ENCODE data around the gene PTGDR.
A peak's percentile ranks its signal among the peaks of the same experiment; 100 is the strongest.

Gene PTGDR

GRCh38 chr14:52266179-52266578 is 1.3 kb upstream of the PTGDR start:
- H3K9ac ChIP-seq (ENCODE audit: low read depth, low read length) = no peak overlapping the region
- 85% methylated on average over 3 of the region's 3 CpGs for WGBS
- no peak overlapping the region for H3K27ac ChIP-seq (ENCODE audit: low read depth, low read length)
- H3K4me1 ChIP-seq (ENCODE audit: insufficient read depth, low read length) = peaks cover 6% of the 10 kb centered on the region
- peaks cover 60% of the 10 kb centered on the region for H3K27me3 ChIP-seq (ENCODE audit: insufficient read depth, low read length)
- H3K4me3 ChIP-seq (ENCODE audit: low read length) = no peak overlapping the region
- H3K36me3 ChIP-seq (ENCODE audit: insufficient read depth, low read length) = no peaks in the 10 kb centered on the region
- H3K9me3 ChIP-seq (ENCODE audit: insufficient read depth, low read depth, low read length) = no peaks in the 10 kb centered on the region

GRCh38 chr14:52266782-52267181 is 716 bp upstream of the PTGDR start:
- 90% methylated on average over 5 of the region's 5 CpGs for WGBS
- H3K9ac ChIP-seq (ENCODE audit: low read depth, low read length) = no peak overlapping the region
- H3K4me3 ChIP-seq (ENCODE audit: low read length) = no peak overlapping the region
- H3K9me3 ChIP-seq (ENCODE audit: insufficient read depth, low read depth, low read length) = no peaks in the 10 kb centered on the region
- H3K4me1 ChIP-seq (ENCODE audit: insufficient read depth, low read length) = peaks cover 6% of the 10 kb centered on the region
- H3K27ac ChIP-seq (ENCODE audit: low read depth, low read length) = no peak overlapping the region
- H3K36me3 ChIP-seq (ENCODE audit: insufficient read depth, low read length) = no peaks in the 10 kb centered on the region
- peaks cover 60% of the 10 kb centered on the region for H3K27me3 ChIP-seq (ENCODE audit: insufficient read depth, low read length)

GRCh38 chr14:52268279-52269061 is 972 bp downstream of the PTGDR start:
- Histone ChIP-seq H3K4me1 (ENCODE audit: insufficient read depth, low read length) (peaks cover 6% of the 10 kb centered on the region), H3K36me3 (ENCODE audit: insufficient read depth, low read length) (no peaks in the 10 kb centered on the region), H3K4me3 (ENCODE audit: low read length) (peak overlapping the region; percentile 56), H3K9ac (ENCODE audit: low read depth, low read length) (peak overlapping the region; percentile 48), H3K9me3 (ENCODE audit: insufficient read depth, low read depth, low read length) (no peaks in the 10 kb centered on the region), H3K27me3 (ENCODE audit: insufficient read depth, low read length) (peaks cover 56% of the 10 kb centered on the region), H3K27ac (ENCODE audit: low read depth, low read length) (no peak overlapping the region)
- 3% methylated on average over 54 of the region's 54 CpGs for WGBS

DNA sequence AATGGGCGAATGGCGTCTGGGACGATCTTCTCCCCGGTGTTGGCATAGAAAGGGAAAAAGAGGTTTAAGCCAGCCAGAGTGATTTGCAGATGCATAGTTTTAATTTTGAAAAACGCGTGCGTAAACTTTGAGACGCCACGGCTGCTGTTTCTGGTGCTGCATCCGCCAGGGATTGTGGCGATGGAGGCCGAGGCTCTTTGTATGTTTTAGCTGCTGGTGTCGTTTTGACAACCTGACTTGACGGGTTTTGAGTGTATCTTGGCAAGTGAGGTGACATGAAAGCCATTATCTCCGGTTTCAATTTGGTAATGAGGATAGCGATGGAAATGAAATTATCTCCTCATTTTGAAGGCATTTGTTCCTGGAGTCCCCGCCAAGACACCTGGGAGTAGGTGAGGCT is 1.6 kb downstream of the PTGDR start:
- Histone ChIP-seq H3K4me1 (ENCODE audit: insufficient read depth, low read length) (peaks cover 6% of the 10 kb centered on the region), H3K9me3 (ENCODE audit: insufficient read depth, low read depth, low read length) (no peaks in the 10 kb centered on the region), H3K9ac (ENCODE audit: low read depth, low read length) (peak overlapping the region; percentile 48; the same call in 1 of the 2 replicates), H3K36me3 (ENCODE audit: insufficient read depth, low read length) (no peaks in the 10 kb centered on the region), H3K27ac (ENCODE audit: low read depth, low read length) (no peak overlapping the region), H3K27me3 (ENCODE audit: insufficient read depth, low read length) (peaks cover 56% of the 10 kb centered on the region), H3K4me3 (ENCODE audit: low read length) (peak overlapping the region; percentile 56)
- WGBS = 85% methylated on average over 17 of the region's 17 CpGs

GRCh38 chr14:52269982-52270381 is 2.5 kb downstream of the PTGDR start:
- Histone ChIP-seq H3K36me3 (ENCODE audit: insufficient read depth, low read length) (no peaks in the 10 kb centered on the region), H3K9ac (ENCODE audit: low read depth, low read length) (no peak overlapping the region), H3K4me1 (ENCODE audit: insufficient read depth, low read length) (peaks cover 6% of the 10 kb centered on the region), H3K27me3 (ENCODE audit: insufficient read depth, low read length) (peaks cover 56% of the 10 kb centered on the region), H3K9me3 (ENCODE audit: insufficient read depth, low read depth, low read length) (no peaks in the 10 kb centered on the region), H3K4me3 (ENCODE audit: low read length) (no peak overlapping the region), H3K27ac (ENCODE audit: low read depth, low read length) (no peak overlapping the region)
- 85% methylated on average over 8 of the region's 8 CpGs for WGBS

DNA sequence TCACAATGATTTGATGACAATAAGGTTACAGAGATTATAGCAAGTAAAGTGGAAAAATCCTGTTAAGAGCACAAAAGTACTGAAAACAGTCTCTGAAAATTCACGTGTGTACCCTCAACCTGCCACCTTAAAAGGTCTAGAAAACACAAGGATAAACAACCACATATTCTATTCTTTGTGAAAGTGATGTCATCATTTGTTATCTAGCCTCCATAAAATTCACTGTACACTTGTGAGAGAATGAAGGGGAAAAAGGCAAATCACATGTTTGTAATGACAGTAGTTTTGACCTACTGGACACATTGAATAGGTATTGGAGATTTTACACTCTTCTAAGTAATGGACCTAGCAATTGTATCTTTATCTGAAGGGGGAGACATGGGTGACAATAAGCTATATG is 4.0 kb downstream of the PTGDR start:
- Histone ChIP-seq H3K36me3 (ENCODE audit: insufficient read depth, low read length) (no peaks in the 10 kb centered on the region), H3K4me1 (ENCODE audit: insufficient read depth, low read length) (peaks cover 12% of the 10 kb centered on the region), H3K9ac (ENCODE audit: low read depth, low read length) (no peak overlapping the region), H3K27ac (ENCODE audit: low read depth, low read length) (no peak overlapping the region), H3K4me3 (ENCODE audit: low read length) (no peak overlapping the region), H3K9me3 (ENCODE audit: insufficient read depth, low read depth, low read length) (no peaks in the 10 kb centered on the region), H3K27me3 (ENCODE audit: insufficient read depth, low read length) (peaks cover 45% of the 10 kb centered on the region)
- 100% methylated on average over 1 of the region's 1 CpG for WGBS

GRCh38 chr14:52272375-52272774 is 4.9 kb downstream of the PTGDR start:
- no peaks in the 10 kb centered on the region for H3K36me3 ChIP-seq (ENCODE audit: insufficient read depth, low read length)
- no peak overlapping the region for H3K27ac ChIP-seq (ENCODE audit: low read depth, low read length)
- no peak overlapping the region for H3K4me3 ChIP-seq (ENCODE audit: low read length)
- no peaks in the 10 kb centered on the region for H3K9me3 ChIP-seq (ENCODE audit: insufficient read depth, low read depth, low read length)
- H3K27me3 ChIP-seq (ENCODE audit: insufficient read depth, low read length) = peaks cover 37% of the 10 kb centered on the region
- 71% methylated on average over 3 of the region's 3 CpGs for WGBS
- peaks cover 12% of the 10 kb centered on the region for H3K4me1 ChIP-seq (ENCODE audit: insufficient read depth, low read length)
- H3K9ac ChIP-seq (ENCODE audit: low read depth, low read length) = no peak overlapping the region

- Histone ChIP-seq H3K9ac (ENCODE audit: low read depth, low read length) (no peak overlapping the region), H3K9me3 (ENCODE audit: insufficient read depth, low read depth, low read length) (no peaks in the 10 kb centered on the region), H3K36me3 (ENCODE audit: insufficient read depth, low read length) (no peaks in the 10 kb centered on the region), H3K4me1 (ENCODE audit: insufficient read depth, low read length) (peaks cover 10% of the 10 kb centered on the region), H3K27me3 (ENCODE audit: insufficient read depth, low read length) (peaks cover 7% of the 10 kb centered on the region), H3K27ac (ENCODE audit: low read depth, low read length) (no peak overlapping the region), H3K4me3 (ENCODE audit: low read length) (no peak overlapping the region)
- 57% methylated on average over 3 of the region's 3 CpGs for WGBS
Observed at GRCh38 chr14:52275372-52275771, 7.9 kb downstream of the PTGDR start.

- no peak overlapping the region for H3K4me3 ChIP-seq (ENCODE audit: low read length)
- no peaks in the 10 kb centered on the region for H3K36me3 ChIP-seq (ENCODE audit: insufficient read depth, low read length)
- no peaks in the 10 kb centered on the region for H3K27me3 ChIP-seq (ENCODE audit: insufficient read depth, low read length)
- WGBS = 92% methylated on average over 4 of the region's 4 CpGs
- peaks cover 10% of the 10 kb centered on the region for H3K4me1 ChIP-seq (ENCODE audit: insufficient read depth, low read length)
- no peaks in the 10 kb centered on the region for H3K9me3 ChIP-seq (ENCODE audit: insufficient read depth, low read depth, low read length)
- no peak overlapping the region for H3K27ac ChIP-seq (ENCODE audit: low read depth, low read length)
- H3K9ac ChIP-seq (ENCODE audit: low read depth, low read length) = no peak overlapping the region
Observed at GRCh38 chr14:52277552-52277951, 10.1 kb downstream of the PTGDR start.

- Histone ChIP-seq H3K4me1 (ENCODE audit: insufficient read depth, low read length) (peaks cover 10% of the 10 kb centered on the region), H3K9ac (ENCODE audit: low read depth, low read length) (no peak overlapping the region), H3K9me3 (ENCODE audit: insufficient read depth, low read depth, low read length) (no peaks in the 10 kb centered on the region), H3K4me3 (ENCODE audit: low read length) (no peak overlapping the region), H3K27me3 (ENCODE audit: insufficient read depth, low read length) (no peaks in the 10 kb centered on the region), H3K36me3 (ENCODE audit: insufficient read depth, low read length) (no peaks in the 10 kb centered on the region), H3K27ac (ENCODE audit: low read depth, low read length) (no peak overlapping the region)
- WGBS = 69% methylated on average over 3 of the region's 3 CpGs
Observed at GRCh38 chr14:52279408-52279807, 11.9 kb downstream of the PTGDR start.

- H3K27ac ChIP-seq (ENCODE audit: low read depth, low read length) = no peak overlapping the region
- H3K36me3 ChIP-seq (ENCODE audit: insufficient read depth, low read length) = no peaks in the 10 kb centered on the region
- H3K4me3 ChIP-seq (ENCODE audit: low read length) = no peak overlapping the region
- WGBS = 91% methylated on average over 2 of the region's 2 CpGs
- no peak overlapping the region for H3K9ac ChIP-seq (ENCODE audit: low read depth, low read length)
- no peaks in the 10 kb centered on the region for H3K9me3 ChIP-seq (ENCODE audit: insufficient read depth, low read depth, low read length)
- no peaks in the 10 kb centered on the region for H3K27me3 ChIP-seq (ENCODE audit: insufficient read depth, low read length)
- peaks cover 12% of the 10 kb centered on the region; the same call in 1 of the 2 replicates for H3K4me1 ChIP-seq (ENCODE audit: insufficient read depth, low read length)
Observed at GRCh38 chr14:52283099-52283498, 15.6 kb downstream of the PTGDR start.

Data from HUES64 (cell line).